ACHN (cell line): Measurements from ENCODE around the gene MAP3K9.
"Not testable (repeated sequence)": the region's sequence is repeated elsewhere in the genome, so short reads cannot be mapped to it uniquely, and the experiment has no call there.

Experiments used
- DNase-seq: peaks from one replicate; pipeline ENCODE4 v3.0.0-alpha.2; 2015
- in situ Hi-C: cut with HindIII; loops from 2 replicates; pipeline ENCODE4 v1.10.0; 2017; ENCODE audit warnings: low sequenced_read_pairs, low pct_ligation_motif_present, low pct_unique_long_range_greater_than_20kb

MAP3K9 gene

DNA sequence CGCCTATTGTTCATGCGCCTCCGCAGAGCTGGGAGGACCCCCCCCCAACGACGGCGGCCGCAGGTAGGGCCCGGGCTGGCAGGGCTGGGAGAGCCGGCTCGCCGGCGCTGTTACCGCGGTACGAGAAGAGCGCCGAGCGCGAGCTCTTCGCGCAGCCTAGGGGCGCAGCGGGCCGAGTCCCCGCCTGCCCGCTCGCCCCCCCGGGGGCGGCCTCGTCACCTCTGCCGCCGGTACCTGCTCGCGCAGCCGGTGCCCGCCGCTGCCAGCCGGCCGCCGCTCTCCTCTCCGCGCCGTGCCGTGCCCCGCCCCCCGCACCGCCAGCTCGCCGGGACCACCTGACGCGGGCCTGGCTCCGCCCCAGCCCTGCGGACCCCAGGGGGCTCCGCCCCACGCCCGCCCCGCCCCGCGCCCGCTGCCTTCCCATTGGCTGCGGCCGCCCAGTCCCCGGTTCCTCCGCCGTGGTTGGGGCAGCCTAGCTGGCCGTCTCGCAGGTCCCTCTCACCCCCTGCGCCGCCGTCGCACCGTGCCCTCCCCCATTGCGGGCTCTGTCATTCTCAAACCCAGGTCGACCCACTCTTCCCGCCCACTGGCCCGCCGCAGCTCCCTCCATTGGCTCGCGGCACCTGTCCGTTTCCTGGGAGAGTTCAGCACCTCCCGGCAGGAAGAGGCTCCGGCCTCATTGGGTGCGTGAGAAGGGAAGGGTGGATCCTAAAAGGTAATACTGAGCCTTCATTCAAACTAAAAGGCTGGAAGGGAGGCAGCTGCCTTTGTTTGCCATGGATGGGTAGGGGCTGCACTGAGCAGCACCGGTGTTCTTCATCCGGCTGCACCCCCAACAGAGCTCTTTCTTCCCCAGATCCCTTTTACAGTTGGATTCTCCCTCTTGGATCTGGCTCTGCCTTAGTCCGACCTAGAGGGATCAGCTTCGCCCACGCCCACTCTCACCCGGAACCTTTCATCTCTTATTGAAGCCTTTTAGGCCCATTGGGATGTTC, at the start of gene MAP3K9:
Gene MAP3K9 (minus strand): TSS at position 289 of the 995 bp plus-strand sequence. CDS start 342 bp downstream, outside the sequence.
- peak; percentile 95 for DNase-seq
- in situ Hi-C loops = no loop called here

- DNase-seq = no peak
- in situ Hi-C loops = no loop called here
Measured at GRCh38 chr14:70858641-70859040, 49.3 kb upstream of the MAP3K9 start.

DNA sequence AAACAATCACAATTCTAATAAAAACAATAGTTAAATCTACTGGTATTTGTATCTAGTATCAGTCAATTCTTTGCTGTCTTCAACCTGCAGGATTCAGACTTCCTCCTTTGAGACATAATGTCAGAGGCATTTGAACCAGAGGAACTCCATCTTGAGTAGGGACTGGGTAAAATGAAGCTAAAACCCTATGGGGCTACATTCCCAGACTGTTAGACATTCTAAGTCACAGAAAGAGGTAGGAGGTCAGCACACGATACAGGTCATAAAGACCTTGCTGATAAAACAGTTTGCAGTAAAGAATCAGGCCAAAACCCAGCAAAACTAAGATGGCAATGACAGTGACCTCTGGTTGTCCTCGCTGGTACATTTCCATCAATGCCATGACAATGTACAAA, 48.2 kb upstream of the MAP3K9 start:
- DNase-seq = no peak
- in situ Hi-C loops = no loop called here

DNA sequence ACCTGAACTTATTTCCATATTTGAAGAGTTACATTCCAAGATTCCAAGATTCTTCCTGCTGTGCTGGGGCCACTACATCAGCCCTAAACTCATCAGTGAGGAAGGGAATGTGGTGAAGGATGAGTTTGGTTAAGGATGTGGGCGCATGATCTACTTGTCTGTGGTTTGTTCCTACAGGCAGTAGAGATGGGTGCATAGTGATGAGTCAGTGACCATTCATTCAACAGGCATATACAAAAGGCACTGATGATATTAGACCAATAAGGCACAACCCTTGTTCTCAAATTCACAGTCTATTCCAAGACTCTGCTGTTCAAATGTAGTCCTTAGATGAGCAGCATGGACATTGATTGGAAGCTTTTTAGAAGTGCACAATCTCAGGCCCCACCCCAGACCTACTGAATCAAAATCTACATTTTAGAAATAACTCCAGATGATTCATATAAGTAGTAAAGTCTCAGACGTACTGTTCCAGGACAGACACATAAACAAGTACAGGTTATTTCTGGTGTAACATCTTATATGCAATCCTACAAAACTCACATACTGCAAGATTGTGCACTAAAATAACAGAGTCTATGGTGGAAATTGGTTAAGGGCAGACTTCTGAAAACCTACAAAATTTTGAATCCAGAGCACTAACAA, 47.7 kb upstream of the MAP3K9 start:
- in situ Hi-C loops = no loop called here
- peak; percentile 73 for DNase-seq

- in situ Hi-C loops = no loop called here
- DNase-seq = no peak
Measured at GRCh38 chr14:70855486-70855885, 46.2 kb upstream of the MAP3K9 start.

GRCh38 chr14:70853658-70854057, 44.3 kb upstream of the MAP3K9 start:
- in situ Hi-C loops, DNase-seq: not testable (repeated sequence)

- DNase-seq = no peak
- in situ Hi-C loops = no loop called here
Measured at GRCh38 chr14:70847406-70848090, 38.2 kb upstream of the MAP3K9 start.

- DNase-seq = peak; percentile 9
- in situ Hi-C loops = no loop called here
Measured at GRCh38 chr14:70845601-70846000, 36.3 kb upstream of the MAP3K9 start.

DNA sequence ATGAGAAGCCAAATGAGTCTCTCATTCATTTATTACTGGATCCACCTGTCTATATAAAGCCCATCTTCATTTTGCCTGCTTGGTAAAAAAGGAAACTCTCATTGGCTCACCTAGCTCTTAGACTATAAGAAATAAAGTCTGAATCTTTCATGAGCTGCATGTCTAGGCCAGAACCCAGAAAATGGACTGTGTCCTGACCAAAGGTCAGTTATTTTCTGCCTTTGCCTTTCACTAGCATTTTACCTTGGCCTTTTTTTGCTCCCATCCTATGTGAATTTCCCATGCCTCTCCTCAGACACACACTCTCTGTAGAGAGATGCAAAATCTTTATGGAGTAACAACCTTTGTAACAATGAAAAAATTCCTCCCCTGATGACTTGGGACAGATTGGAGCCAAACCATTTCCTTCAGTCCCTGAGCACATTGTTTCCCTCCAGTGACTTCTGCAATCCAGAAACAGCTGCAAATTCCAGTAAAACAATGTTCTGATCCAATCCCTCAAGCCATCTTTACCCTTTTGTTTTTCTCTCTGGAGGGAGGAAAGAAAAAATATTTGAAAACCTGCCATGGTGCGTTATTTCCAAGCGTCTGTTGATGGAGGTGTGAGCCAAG, 33.6 kb upstream of the MAP3K9 start:
- in situ Hi-C loops = no loop called here
- no peak for DNase-seq

DNA sequence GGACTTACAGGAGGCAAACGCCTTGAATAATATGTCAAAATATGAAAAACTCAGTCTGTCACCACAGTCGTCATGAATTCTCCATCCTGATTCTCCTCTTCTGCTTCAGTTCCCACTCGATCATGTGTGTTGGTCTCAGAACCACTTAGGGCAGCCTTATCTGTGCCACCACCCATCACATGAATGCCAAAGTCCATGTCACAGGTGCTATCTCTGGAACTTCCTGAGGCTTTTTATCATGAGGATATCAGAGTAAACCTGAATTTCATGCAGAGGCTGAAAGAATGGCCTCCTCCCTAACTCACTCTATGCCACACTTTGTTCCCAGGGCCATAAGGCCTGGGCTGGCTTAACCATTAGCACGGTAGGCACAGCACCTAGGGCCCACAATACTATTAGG, 28.8 kb upstream of the MAP3K9 start:
- in situ Hi-C loops = no loop called here
- DNase-seq = no peak

DNA sequence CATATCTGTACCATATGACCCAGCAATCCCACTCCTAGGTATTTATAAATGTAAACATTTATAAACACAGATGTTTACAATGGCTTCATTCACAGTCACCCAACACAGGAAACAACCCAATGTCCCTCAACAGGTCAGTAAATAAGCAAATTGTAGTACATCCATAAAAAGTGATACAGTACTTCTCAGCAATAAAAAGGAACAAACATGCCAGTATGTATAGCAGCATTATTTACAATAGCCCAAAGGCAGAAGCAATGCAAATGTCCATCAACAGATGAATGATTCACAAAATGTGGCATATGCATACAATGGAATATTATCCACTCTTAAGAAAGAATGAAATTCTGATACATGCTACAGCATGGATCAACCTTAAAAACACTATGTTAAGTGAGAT, 27.6 kb upstream of the MAP3K9 start:
- in situ Hi-C loops = no loop called here
- no peak for DNase-seq

- in situ Hi-C loops = no loop called here
Measured at GRCh38 chr14:70833884-70834283, 24.6 kb upstream of the MAP3K9 start.

GRCh38 chr14:70832561-70833305, 23.4 kb upstream of the MAP3K9 start:
- DNase-seq = no peak

More at GRCh38 chr14:70833884-70834283, 24.6 kb upstream of the MAP3K9 start:
- no peak for DNase-seq

DNA sequence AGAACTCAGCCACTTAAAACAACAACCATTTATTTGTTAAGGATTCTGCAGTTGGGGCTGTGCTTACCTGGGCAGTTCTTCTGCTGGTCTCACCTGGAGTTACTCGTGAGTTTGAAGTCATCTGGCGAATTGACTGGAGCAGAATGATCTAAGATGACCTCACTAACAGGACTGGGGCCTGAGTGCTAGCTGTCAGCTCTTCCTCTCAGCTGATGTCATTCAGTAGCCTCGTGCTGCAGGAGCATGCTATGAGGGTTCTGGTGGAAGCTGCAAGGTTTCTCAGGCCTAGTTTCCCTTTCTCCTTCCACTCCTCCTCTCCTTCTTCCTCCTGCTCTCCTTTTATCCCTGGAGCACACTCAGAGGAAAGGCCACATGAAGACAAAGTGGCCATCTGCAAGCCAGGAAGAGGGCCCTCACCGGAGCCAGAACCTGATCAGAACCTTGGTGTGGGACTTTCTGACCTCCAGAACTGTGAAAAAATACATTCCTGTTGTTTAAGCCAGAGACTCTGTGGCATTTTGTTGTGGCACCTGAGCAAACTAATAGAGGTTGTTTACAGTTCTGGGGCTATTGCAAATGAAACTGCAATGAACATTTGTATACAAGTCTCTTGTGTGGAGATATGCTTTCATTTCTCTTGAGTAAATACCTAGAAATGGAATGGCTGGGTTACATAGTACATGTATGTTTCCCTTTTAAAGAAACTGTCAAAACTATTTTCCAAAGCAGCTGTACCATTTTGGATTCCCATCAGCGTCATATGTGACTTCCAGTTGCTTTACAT, 21.9 kb upstream of the MAP3K9 start:
- in situ Hi-C loops = no loop called here

More at GRCh38 chr14:70832561-70833305, 23.4 kb upstream of the MAP3K9 start:
- in situ Hi-C loops = no loop called here

DNA sequence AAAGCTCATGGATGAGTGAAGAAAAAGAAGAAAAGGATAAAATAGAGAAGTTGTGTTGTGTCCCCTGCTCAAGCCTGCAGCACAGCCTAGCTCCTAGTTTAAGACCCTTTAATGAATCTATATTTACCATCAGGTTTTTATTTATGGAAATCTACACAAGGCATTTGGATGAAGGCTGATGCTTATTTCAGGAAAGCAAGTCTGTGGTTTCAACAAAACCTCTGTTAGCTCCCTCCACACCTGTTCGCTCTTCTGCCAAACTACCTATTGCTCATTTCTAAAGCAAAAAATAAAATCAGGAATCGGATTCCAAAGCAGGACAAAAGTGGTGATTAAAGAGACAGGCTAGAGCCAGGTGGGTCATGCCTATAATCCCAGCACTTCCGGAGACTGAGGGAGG, 18.9 kb upstream of the MAP3K9 start:
- in situ Hi-C loops = no loop called here

More for the DNA sequence above, 21.9 kb upstream of the MAP3K9 start:
- no peak for DNase-seq

DNA sequence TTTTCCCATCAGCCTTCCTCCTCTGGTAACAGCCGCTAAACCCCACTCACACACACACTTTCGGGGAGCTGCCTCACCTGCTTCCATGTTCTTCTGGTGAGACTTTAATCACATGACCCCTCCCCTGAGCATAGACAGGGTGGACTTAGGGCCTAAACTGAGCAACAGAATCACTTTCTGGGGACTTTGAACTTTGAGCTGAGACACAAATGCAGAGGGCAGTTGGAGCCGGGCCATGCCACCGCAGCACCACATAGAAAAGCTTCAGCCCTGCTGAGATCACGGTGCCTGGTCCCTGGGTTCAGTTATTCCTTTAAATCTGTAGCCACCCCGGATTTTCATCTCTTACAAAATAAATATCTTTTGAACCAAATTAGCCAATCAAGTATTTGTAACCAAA, 18.4 kb upstream of the MAP3K9 start:
- DNase-seq = no peak
- in situ Hi-C loops = no loop called here

More for the DNA sequence above, 18.9 kb upstream of the MAP3K9 start:
- no peak for DNase-seq

GRCh38 chr14:70827347-70827746, 18.0 kb upstream of the MAP3K9 start:
- in situ Hi-C loops = no loop called here
- no peak for DNase-seq
